ENCODE data around the gene SC5D.
A peak's percentile ranks its signal among the peaks of the same experiment; 100 is the strongest.

Gene SC5D

GRCh38 chr11:121295246-121296029, 2.9 kb downstream of the SC5D start:
- DNase-seq, result no peak

DNA sequence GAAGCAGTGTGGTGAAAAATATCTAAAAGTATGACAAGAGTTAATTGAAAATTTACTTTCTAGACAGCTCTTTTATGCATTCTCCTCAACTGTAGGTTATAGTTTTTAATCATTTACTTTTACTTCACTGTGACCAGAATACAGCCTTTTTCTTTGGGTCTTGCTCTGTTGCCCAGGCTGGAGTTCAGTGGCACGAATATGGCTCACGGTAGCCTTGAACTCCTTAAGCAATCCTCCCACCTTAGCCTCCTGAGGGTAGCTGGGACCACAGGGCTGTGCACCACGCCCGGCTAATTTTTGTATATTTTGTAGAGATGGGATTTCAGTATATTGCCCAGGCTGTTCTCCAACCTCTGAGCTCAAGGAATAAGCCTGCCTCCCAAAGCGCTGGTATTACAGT, 5.3 kb downstream of the SC5D start:
- no peak for DNase-seq

DNA sequence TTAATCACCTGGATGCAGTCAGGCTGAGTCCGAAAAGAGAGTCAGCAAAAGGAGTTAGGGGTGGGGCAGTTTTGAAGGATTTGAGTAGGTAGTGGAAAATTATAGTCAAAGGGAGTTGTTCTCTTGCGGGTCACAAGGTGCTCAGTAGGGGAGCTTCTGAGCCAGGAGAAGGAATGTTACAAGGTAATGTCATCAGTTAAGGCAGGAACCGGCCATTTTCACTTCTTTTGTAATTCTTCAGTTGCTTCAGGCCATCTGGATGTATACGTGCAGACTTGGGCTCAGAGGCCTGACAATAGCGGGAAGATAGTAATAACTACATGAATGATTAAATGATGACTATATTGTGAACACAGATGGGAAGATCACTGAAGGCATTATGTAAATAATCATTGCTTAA, 6.2 kb downstream of the SC5D start:
- DNase-seq, result no peak

DNA sequence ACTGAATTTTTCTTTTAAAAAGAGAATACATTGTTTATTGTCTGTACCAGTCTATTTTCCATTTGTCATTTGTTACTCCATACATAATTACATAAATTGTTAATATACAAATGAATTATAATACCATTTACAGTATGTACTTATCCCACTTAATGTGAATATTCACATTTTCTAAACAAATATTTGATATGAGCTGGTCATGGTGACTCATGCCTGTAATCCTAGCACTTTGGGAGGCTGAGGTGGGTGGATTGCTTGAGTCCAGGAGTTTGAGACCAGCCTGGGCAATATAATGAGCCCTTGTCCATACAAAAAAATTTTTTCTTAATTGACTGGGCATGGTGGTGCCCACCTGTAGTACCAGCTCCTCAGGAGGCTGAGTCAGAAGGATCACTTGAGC, 6.8 kb downstream of the SC5D start:
- DNase-seq, result no peak

- DNase-seq, result no peak
Observed at GRCh38 chr11:121300313-121300971, 7.9 kb downstream of the SC5D start.

GRCh38 chr11:121300972-121301699, 8.6 kb downstream of the SC5D start:
- DNase-seq, result no peak

DNA sequence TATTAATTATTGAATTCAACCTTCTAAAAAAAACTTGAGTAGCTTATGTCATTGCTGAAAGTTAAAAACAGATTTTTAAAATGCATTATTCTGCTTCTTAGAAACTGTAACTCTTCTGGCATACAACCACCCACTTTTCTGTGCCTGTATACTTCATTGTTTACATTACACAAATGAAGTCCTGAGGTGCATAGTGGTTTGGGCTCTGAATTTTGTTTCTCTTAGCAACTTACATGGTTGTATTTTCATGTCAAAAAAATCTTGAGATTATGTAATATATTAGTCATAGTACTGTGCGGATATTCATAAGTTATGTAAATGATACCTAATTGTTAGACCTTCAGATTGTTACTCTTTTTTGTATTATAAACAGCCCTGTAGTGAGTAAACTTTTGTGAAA, 12.2 kb downstream of the SC5D start:
- DNase-seq, result no peak

DNA sequence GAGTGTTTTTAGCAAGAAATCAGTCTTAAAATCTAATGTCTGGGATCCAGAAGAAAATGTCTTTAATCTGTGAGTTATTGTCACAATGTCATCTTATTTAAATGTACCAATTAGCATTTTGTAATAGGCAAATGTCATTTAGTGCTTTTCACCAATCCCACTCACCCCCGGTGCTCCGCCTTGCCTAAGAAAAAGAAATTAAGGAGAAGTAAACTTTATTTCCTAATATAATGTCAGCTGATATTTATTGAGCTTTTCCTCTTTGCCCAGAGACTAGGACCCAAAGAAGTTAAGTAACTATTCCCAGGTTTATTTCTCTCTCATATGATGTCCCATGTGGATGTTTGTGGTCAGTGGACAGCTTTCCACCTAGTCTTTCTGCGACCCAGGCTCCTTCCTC, 16.2 kb downstream of the SC5D start:
- DNase-seq, result no peak

DNA sequence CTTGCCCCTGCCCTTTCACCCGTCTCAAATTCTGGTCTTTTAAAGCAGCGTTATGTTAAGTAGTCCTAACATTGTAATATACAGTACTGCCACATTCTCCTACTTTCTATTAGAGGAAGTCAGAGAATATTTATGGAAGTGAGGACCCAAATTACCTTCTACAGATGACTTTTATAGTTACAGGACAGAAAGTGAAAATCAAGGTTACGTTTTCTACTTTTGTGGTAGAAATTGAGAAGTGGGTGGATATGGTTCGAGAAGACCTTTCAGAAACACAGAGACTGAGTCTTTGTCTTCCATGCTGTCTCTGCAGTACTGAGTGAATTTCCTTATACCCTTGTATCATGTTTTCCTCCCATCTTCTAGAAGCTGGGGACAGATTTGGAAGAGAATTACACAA, 17.1 kb downstream of the SC5D start:
- DNase-seq, result no peak

- no peak for DNase-seq
Observed at GRCh38 chr11:121310908-121311307, 18.3 kb downstream of the SC5D start.

- no peak for DNase-seq
Observed at GRCh38 chr11:121311373-121311772, 18.8 kb downstream of the SC5D start.

DNA sequence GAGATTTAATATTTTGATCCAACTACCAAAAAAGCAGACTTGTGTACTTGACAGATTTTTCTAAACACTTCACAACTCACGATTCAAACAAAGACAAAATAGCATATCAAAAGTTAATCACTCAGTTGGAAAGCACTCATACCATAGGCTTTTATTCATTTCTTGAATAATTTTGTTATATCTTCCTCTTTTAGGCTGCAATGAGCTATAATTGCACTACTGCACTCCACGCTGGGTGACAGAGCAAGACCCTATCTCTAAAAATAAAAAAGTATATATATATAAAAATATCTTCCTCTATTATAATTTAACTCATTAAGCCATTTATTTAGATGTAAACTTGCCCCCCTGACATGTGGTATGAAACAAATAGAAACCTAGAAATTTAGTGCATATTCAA, 19.9 kb downstream of the SC5D start:
- DNase-seq, result no peak

DNA sequence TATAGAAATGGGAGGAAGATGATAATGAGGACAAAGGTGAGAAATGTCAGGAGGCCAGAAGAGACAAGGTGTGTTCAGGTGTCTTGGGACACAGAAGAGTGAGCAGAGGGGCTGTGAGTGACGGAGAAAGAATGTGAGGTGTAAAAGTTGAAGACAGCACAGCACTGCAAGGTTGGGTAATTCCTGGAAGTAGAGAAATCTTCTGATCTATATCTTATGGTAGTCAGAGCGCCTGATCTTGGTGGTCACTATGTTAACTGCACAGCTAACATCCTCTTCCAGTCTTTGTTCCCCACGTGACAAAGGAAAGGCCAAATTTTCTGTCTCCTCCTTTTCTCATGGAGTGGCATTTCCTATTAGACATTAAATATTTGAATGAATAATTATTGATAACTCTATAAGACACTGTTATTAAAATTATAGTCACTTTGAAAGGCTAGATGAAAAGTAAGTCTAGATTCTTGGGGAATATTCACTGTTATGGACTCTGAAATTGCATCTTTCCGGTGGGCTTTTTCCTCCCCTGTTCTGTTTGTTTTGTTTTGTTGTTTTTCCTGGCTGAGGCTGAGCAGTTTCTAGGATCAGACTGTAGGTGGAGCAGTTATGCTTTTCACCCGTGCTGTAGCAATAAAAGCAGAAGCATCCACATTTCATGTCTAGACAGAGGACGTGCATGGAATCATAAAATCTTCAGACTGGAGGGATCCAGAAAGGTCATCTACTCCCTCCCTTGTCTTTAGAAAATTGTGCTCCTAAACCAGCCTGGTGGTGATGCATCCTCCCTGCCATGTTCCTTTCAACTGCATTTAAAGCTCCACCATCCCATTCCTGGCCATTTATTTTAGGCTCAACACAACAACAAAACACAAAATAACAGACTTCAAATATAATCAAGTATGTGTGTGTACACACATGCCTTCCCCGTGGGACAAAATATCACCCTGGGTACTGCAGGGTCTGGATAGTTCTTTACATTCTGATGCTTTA, 26.6 kb downstream of the SC5D start:
- DNase-seq, result peak; percentile 33

- peak; percentile 38 for DNase-seq
Observed at GRCh38 chr11:121321614-121322243, 29.2 kb downstream of the SC5D start.

DNA sequence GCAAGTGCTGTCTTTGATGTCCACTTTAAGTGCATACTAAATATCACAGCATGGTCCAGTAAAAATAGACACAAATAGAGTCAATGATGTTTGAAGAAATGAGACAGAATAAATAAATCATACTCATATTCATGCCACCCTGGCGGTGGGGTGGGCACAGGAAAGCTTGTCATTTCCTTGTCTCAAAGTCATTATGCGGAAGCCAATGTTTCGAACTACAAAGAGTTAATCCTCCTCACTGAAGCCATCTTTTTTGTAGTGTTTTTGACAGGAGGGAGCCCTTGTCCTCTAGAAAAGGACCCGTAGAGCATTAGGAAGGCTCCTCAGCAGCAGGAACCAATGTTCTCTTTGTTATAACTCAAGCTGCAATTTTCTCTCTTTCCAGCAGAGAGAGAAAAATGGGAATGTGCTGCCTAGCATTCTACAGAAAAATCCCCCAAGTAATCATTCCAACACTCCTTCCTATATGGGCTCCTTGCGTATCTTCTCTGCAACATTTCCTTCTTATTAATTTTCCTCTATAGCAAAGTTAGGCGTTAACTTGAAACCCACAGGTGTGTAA, 30.6 kb downstream of the SC5D start:
- DNase-seq, result no peak

DNA sequence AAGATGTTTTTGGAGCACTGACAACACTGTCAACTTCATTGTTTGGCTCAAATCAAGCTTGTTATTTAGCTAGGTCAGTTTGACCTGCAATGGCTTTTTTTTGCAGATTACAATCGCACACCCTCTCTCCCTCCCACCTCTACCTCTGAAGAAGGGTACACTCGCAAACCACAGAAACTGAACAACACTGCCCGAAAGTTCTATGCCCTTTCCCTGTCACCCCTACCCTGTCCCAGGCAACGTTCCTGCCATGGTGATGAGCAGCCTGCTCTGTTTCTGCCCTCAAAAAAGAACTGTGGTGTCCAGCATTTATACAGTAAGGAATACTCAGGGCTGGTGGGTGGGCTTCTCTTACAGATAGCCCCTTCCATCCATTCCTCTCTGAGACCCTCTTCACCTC, 33.7 kb downstream of the SC5D start:
- DNase-seq, result no peak

DNA sequence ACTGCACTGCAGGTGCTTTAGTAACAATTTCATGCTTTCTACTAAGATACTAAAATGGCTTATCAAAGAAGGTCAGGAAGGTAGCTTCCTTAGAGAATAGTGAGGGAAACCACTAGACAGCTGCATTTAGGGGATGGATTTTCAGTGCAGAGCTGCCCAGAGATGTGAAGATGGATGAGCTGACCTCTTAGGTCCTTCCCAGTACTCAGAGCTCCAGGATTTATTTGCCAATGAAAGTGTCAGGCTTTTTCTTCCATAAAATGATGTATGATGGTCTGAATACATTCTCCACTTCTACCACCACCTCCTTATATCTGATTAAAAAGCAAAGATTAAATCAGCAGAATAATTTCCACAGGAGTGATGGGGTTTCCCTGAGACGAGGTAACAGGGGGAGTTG, 35.0 kb downstream of the SC5D start:
- no peak for DNase-seq

DNA sequence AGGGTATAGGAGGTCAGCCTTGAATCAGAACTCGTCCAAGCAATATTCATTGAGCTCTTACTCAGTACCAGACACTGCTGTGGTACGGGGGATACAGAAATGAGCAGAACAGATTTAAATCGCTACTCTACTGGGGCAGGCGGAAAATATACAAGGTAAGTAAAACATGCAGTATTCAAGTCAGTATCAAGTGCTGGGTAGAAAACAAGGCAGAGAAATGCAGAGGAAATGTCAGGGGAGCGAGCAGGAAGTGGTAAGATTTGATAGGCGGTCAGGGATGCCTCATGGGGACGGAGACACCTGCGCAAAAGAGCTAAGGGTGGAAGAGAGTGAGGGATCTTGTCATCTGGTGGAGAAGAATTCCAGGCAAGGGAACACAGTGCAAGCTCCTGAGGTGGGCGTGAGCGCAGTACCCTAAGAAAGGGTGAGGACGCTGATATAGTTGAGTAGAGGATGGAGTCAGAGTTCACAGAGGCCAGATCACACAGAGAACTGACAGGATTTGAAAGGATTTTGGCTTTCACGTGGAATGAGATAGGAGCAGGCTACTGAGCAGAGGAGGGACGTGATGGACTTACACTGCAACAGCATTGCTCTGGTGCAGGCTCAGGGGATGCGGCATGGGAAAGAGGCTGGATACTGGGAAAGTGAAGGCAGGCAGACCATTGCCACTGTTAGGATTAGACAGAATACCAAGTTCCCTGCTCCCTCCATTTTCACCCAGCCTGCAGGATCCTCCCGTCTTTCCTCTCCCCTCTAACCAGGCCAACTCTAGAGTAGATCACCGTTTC, 35.8 kb downstream of the SC5D start:
- peak; percentile 26 for DNase-seq

DNA sequence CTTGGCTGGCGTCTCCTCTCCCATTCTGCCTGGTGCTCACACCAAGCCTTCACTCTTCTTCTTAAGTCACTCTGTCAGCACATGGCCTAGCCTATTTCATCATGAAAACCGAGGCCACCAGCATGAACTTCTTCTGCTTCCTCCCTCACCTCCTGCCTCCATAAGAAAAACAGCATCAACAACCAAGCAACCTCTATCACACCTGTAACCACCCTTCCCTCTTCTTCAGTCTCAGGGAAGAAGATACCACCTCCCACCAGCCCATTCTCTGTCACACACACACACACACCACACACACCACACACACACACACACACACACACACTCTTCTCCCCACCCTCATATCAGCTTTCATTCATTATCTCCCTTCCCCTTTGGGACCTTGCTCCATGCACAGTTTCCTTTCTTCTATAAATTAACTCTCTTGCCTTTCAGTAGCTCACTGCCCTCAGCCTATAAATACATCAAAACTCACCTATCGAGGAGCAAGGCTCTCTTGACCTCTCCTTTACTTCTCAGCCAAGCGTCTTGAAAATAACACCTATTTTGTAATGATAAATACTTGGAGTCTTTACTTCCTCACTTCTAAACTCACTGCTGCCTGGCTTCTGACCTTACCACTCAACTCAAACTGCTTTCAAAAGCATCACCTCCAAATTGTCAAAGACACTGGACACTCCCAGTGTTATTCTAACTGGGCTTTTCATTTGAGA, 36.6 kb downstream of the SC5D start:
- no peak for DNase-seq

GRCh38 chr11:121329781-121330395, 37.3 kb downstream of the SC5D start:
- no peak for DNase-seq
